K562 (cell line): ENCODE results near the gene ARL4D. TPM values are rescaled to one million over a fixed set of nuclear protein-coding genes. Genes with fewer than 3 reads are reported as not detected.

Source experiments
- ATAC-seq: fragments of 200-7000 bp; cut with Tn5 transposase; 3 replicates; pipeline ENCODE4 v1.9.1; 2020; ENCODE audit warnings: moderate library complexity
- BruUV-seq: library from RNA; stranded (reverse); fragments of 400-500 nt; replicated peaks from 2 replicates; lab custom pipeline; 2021; lab: Mats Ljungman, UMichigan
- CTCF ChIA-PET: fragments of 300-600 bp; formaldehyde crosslinking; extraction: SDS; loops from one replicate; lab custom pipeline; 2021; ENCODE audit warnings: low intra/inter-chr PET ratio; lab: Yijun Ruan, JAX
- POLR2A ChIA-PET: fragments of 300-600, 350-650 bp; sonication (Branson Sonifier 250); formaldehyde crosslinking; extraction: SDS; loops from one replicate; lab custom pipeline; 2021; ENCODE audit warnings: antibody characterized with exemption, inconsistent platforms; lab: Yijun Ruan, JAX
- DNase-seq, 4 experiments: peaks; one replicate each; pipeline versions ENCODE4 v3.0.0 to v3.0.0-alpha.2; 2011 to 2018; ENCODE audit warnings: low spot score in 3 of 4, mixed read lengths in 3 of 4; ENCODE audit errors: extremely low read depth in 1 of 4
- FAIRE-seq: peaks from 2 replicates; lab custom pipeline; 2011; peaks lifted over from hg19 to GRCh38; lab: Jason Lieb, UNC
- H2AFZ ChIP-seq: 2 replicates; pipeline ENCODE4 v1.6.0; 2011; ENCODE audit warnings: low read depth, low read length, control low read depth, inconsistent platforms
- H3K27ac ChIP-seq: fragments of 200-600 bp; 3 replicates; pipeline ENCODE4 v1.8.0; 2011; ENCODE audit warnings: low read depth, mild to moderate bottlenecking, control low read depth, inconsistent platforms, low read length, moderate library complexity, mixed read lengths; ENCODE audit errors: extremely low read depth
- H3K27me3 ChIP-seq, 2 experiments: fragments of 300-600 bp in 1 of 2; 2 replicates in 1 of 2; 3 replicates in 1 of 2; pipeline versions ENCODE4 v1.6.0 to v1.8.0; 2011; ENCODE audit warnings: inconsistent platforms in 2 of 2, low read length in 2 of 2, mild to moderate bottlenecking in 1 of 2, mixed read lengths in 1 of 2, moderate library complexity in 1 of 2; ENCODE audit not compliant: control insufficient read depth in 2 of 2, insufficient read depth in 2 of 2
- H3K36me3 ChIP-seq: fragments of 300-600 bp; 3 replicates; pipeline ENCODE4 v1.8.0; 2011; ENCODE audit warnings: mild to moderate bottlenecking, low read length, inconsistent platforms; ENCODE audit not compliant: control insufficient read depth, insufficient read depth
- H3K4me1 ChIP-seq, 2 experiments: fragments of 200-600 bp in 1 of 2; replicated peaks in 1 of 2; 2 replicates in 1 of 2; 3 replicates in 1 of 2; pipeline versions ENCODE4 v1.5.1 to v1.8.0; 2011; ENCODE audit warnings: inconsistent platforms in 2 of 2, low read length in 2 of 2, mild to moderate bottlenecking in 1 of 2, mixed read lengths in 1 of 2, moderate library complexity in 1 of 2; ENCODE audit not compliant: control insufficient read depth in 2 of 2, insufficient read depth in 2 of 2
- H3K4me2 ChIP-seq: 2 replicates; pipeline ENCODE4 v1.6.1; 2011; ENCODE audit warnings: low read length, control low read depth, inconsistent platforms, mixed read lengths; ENCODE audit not compliant: insufficient read depth
- H3K4me3 ChIP-seq: fragments of 200-600 bp; sonication (generic), shearing (Covaris generic); 2 replicates; pipeline ENCODE4 v1.5.1; 2016; ENCODE audit warnings: control low read depth, inconsistent platforms
- H3K79me2 ChIP-seq: fragments of 200-600 bp; 3 replicates; pipeline ENCODE4 v1.8.0; 2011; ENCODE audit warnings: low read length, inconsistent platforms; ENCODE audit not compliant: control insufficient read depth, insufficient read depth
- H3K9ac ChIP-seq, 2 experiments: 2 replicates each; pipeline versions ENCODE4 v1.6.0 to v1.6.1; 2011; ENCODE audit warnings: low read depth in 2 of 2, low read length in 2 of 2, control low read depth in 1 of 2, inconsistent platforms in 1 of 2, mild to moderate bottlenecking in 1 of 2, mixed read lengths in 1 of 2; ENCODE audit not compliant: insufficient read depth in 1 of 2
- H3K9me1 ChIP-seq: one replicate; pipeline ENCODE4 v1.6.0; 2011; ENCODE audit warnings: inconsistent platforms, mild to moderate bottlenecking, low read length, moderate library complexity; ENCODE audit not compliant: control insufficient read depth, insufficient read depth
- H3K9me3 ChIP-seq: replicated peaks from 2 replicates; pipeline ENCODE4 v1.5.1; 2011; ENCODE audit warnings: low read depth, low read length, inconsistent platforms; ENCODE audit not compliant: control insufficient read depth, insufficient read depth
- H4K20me1 ChIP-seq: replicated peaks from 2 replicates; pipeline ENCODE4 v1.6.1; 2011; ENCODE audit warnings: low read length, inconsistent platforms, mixed read lengths; ENCODE audit not compliant: control insufficient read depth, insufficient read depth
- CREM ChIP-seq: IDR thresholded peaks from 2 replicates; pipeline ENCODE4 v1.6.1; 2014; ENCODE audit warnings: antibody characterized with exemption, low read depth
- KLF16 ChIP-seq: IDR thresholded peaks from 2 replicates; pipeline ENCODE4 v1.6.1; 2016; ENCODE audit warnings: antibody characterized with exemption
- MGA ChIP-seq: fragments of 450-650 bp; IDR thresholded peaks from 2 replicates; pipeline ENCODE4 v1.6.1; 2016; ENCODE audit warnings: mild to moderate bottlenecking, moderate library complexity
- WGBS: fragments of 100-300 bp; shearing (Covaris generic); methylation state at CpG from one replicate; pipeline ENCODE4 v1.1.6; 2016; ENCODE audit warnings: low coverage, mixed read lengths; ENCODE audit not compliant: insufficient coverage; ENCODE audit errors: missing lambda C conversion rate; 5-methylcytosine and 5-hydroxymethylcytosine counted together
- in situ Hi-C: fragments of 300-500 bp; cut with MboI; formaldehyde crosslinking; loops from 4 replicates; pipeline ENCODE4 v1.15.0; 2018; ENCODE audit warnings: inconsistent platforms, mixed read lengths
- intact Hi-C: fragments of 100-400 bp; cut with micrococcal nuclease; formaldehyde crosslinking; loops from 2 replicates; pipeline ENCODE4 v1.14.2; 2022
- polyA plus RNA-seq, 8 experiments: library from polyadenylated mRNA; depleted of rRNA in 4 of 8; stranded (reverse) in 5 of 8; unstranded in 3 of 8; fragments of >200 nt; fragmentation: Nextera tagmentation in 2 of 8; fragmentation: Illumina TruSeq in 1 of 8; extraction: Ambion mirVana in 2 of 8; extraction: Trizol in 1 of 8; gene quantifications; 2 replicates each; pipeline versions ENCODE4 v1.2.1 to v1.2.3, GENCODE V29; 2011 to 2014; ENCODE audit warnings: inconsistent platforms in 1 of 8, missing spikeins in 1 of 8
- total RNA-seq, 7 experiments: library from RNA; depleted of rRNA in 6 of 7; stranded (reverse); fragments of >200 nt in 6 of 7; fragmentation: Illumina TruSeq in 2 of 7; extraction: Trizol in 2 of 7; gene quantifications; 2 replicates each; pipeline versions ENCODE4 v1.2.1 to v1.2.3, GENCODE V29; 2011 to 2021; ENCODE audit warnings: low replicate concordance in 1 of 7
- TF ChIP-seq, protein P1 (sequence below): fragments of 450-650 bp; conservative IDR thresholded peaks from 2 replicates; pipeline ENCODE4 v1.6.1; 2016; ENCODE audit warnings: missing genetic modification characterization, low read depth, mild to moderate bottlenecking, missing compliant biosample characterization, moderate library complexity

ARL4D gene
- total and polyA plus RNA-seq, 9 of the 15 experiments (the other 6 are each of a cell fraction or from before 2014, with no cell fraction given) = 0.07 to 0.53 (median 0.28) TPM; not detected in 1

DNA sequence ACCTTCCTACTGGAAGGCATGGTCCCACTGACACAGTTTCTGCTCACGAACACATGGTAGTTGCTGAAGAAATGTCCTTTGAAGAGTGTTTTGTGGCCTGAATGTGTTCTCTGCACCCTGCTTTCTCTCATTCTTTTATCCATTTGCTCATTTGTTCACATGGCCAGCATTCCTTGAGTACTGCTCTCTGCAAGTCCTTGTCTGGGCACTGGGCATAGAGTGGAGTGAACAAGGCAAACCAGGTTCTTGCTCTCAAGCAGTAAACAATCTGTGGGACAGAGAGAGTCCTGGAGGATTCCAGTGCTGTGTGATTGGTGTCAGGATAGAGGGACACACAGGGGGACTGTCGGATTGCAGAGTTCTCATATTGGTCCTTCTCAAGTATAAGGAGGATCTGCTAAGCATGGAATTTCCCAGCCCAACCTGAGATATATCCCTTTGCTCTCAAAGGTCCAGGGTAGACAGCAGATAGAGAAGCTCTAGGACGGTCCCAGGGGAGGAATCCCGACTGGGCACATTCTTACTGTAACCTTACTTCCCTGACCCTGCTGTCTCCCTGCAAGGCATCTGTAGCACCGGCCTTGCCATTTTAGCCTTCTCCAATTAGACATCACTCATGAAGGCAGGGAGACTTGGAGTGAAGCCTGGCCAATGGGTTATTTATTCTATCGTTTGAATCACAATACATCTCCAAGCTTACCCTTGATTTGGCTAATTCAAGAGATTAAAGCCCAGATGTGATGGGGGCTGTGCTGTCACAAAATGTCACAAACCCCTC, 32.3 kb downstream of the ARL4D start:
- Histone ChIP-seq H4K20me1 (no peaks in the 10 kb centered on the region), H3K4me2 (no peak overlapping the region), H3K9ac (no peak overlapping the region), H3K4me3 (no peak overlapping the region), H2AFZ (no peak overlapping the region), H3K9me1 (no peaks in the 10 kb centered on the region), H3K9me3 (no peaks in the 10 kb centered on the region), H3K4me1 (no peaks in the 10 kb centered on the region), H3K27me3 (peaks cover 16 to 50% of the 10 kb centered on the region in 2 experiments; a peak in 4 of 5 replicates), H3K27ac (no peak overlapping the region), H3K79me2 (no peaks in the 10 kb centered on the region), H3K36me3 (no peaks in the 10 kb centered on the region)
- in situ Hi-C loops = no loop called here
- 0% methylated on average over 6 of the region's 6 CpGs for WGBS
- ATAC-seq (no peak), DNase-seq (no peak), FAIRE-seq (no peak)
- intact Hi-C loops = no loop called here
- POLR2A ChIA-PET = interaction anchor here (0.6 kb wide), 2 partner anchors 10 to 51 kb away, joined by 3 read pairs; no protein-coding TSS in a partner anchor
- CTCF ChIA-PET = interaction anchor here (2.0 kb wide), 1 partner anchor 37 kb away, joined by 7 read pairs; no protein-coding TSS in a partner anchor
- BruUV-seq = no TSS peak
- TF ChIP-seq CREM (no peak), KLF16 (no peak), MGA (no peak)
- TF ChIP-seq, protein P1, sequence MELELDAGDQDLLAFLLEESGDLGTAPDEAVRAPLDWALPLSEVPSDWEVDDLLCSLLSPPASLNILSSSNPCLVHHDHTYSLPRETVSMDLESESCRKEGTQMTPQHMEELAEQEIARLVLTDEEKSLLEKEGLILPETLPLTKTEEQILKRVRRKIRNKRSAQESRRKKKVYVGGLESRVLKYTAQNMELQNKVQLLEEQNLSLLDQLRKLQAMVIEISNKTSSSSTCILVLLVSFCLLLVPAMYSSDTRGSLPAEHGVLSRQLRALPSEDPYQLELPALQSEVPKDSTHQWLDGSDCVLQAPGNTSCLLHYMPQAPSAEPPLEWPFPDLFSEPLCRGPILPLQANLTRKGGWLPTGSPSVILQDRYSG (tag) = no peak
